ENCODE results near the gene PNPLA5. TPM values are rescaled to one million over a fixed set of nuclear protein-coding genes. Genes with fewer than 3 reads are reported as not detected.
A peak's percentile ranks its signal among the peaks of the same experiment; 100 is the strongest.
"Not testable (repeated sequence)": the region's sequence is repeated elsewhere in the genome, so short reads cannot be mapped to it uniquely, and the experiment has no call there.

The PNPLA5 gene
- total RNA-seq, 1 donor from 2014 or later, result not detected

DNA sequence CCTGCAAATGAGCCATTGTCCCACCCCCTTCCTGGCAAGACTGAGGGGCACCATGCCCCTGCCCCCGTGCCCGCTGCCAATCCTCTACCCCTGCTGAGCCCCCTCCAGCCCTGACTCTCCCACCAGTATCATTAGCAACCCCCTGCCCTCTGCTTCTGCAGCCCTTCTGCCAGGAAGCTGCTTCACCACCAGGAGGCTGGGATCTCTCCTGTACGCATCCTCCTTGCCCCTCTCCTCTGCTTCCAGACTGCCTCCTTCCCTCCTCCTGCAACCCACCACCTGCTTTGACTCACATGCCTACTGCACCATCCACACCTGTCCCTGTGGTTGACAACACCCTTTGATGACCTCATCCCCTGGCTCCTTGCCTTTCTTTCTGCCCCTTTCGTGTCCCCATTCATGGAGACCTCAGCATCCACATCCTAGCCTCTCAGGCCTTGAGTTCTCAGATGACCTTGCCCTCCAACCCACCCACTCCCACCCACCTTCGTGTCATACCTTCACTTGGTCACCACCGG, 18.4 kb upstream of the PNPLA5 start:
- Mint-ChIP-seq H3K9me3 (no peaks in the 10 kb centered on the region), H3K27ac (no peak overlapping the region), H3K36me3 (no peaks in the 10 kb centered on the region), H3K27me3 (peaks cover 47% of the 10 kb centered on the region), H3K4me3 (no peak overlapping the region), H3K4me1 (ENCODE audit: unreplicated experiment) (peaks cover 8% of the 10 kb centered on the region)
- DNase-seq (ENCODE audit: extremely low spot score, unreplicated experiment), result no peak
- TF ChIP-seq, protein P1, sequence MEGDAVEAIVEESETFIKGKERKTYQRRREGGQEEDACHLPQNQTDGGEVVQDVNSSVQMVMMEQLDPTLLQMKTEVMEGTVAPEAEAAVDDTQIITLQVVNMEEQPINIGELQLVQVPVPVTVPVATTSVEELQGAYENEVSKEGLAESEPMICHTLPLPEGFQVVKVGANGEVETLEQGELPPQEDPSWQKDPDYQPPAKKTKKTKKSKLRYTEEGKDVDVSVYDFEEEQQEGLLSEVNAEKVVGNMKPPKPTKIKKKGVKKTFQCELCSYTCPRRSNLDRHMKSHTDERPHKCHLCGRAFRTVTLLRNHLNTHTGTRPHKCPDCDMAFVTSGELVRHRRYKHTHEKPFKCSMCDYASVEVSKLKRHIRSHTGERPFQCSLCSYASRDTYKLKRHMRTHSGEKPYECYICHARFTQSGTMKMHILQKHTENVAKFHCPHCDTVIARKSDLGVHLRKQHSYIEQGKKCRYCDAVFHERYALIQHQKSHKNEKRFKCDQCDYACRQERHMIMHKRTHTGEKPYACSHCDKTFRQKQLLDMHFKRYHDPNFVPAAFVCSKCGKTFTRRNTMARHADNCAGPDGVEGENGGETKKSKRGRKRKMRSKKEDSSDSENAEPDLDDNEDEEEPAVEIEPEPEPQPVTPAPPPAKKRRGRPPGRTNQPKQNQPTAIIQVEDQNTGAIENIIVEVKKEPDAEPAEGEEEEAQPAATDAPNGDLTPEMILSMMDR (conservative IDR thresholded peaks at IDR 0.05), result no peak

DNA sequence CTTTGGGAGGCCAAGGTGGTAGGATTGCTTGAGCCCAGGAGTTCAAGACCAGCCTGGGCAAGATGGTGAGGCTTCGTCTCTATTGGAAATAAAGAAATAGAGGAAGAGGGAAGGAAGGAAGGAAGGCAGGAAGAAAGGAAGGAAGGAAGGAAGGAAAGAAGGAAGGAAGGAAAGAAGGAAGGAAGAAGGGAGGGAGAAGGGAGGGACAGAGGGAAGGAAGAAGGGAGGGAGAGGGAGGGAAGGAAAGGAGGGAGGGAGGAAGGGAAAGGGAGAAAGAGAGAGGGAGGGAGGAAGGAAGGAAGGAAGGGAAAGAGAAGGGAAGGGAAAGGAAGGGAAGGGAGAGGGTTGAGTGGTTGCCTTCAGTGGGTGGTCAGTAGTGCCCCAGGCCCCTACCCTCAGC, 17.9 kb upstream of the PNPLA5 start:
- Mint-ChIP-seq H3K27me3 (peaks cover 47% of the 10 kb centered on the region), H3K4me3 (no peak overlapping the region), H3K27ac (no peak overlapping the region), H3K36me3 (no peaks in the 10 kb centered on the region), H3K4me1 (ENCODE audit: unreplicated experiment) (peaks cover 8% of the 10 kb centered on the region), H3K9me3 (no peaks in the 10 kb centered on the region)
- TF ChIP-seq, protein P1 (conservative IDR thresholded peaks at IDR 0.05), result no peak
- no peak for DNase-seq (ENCODE audit: extremely low spot score, unreplicated experiment)

DNA sequence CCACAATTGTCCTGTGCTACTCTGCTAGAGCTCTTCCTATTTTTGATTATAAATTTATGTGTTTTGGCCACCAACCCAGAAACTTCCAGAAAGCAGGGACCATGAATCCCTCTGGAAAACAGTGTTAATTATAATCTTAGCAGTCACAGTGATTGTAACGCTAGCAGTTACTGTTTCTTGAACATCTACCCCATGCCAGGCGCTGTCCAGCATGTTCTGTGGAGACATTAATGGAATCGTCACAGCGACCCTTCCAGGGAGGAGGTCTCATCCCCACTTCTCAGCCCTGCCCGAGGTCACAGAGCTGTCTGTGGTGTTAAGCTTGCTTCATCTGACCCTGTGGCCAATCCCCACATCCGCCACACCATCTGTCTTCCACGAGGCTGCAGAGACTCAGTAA, 13.9 kb upstream of the PNPLA5 start:
- TF ChIP-seq, protein P1 (conservative IDR thresholded peaks at IDR 0.05), result no peak
- Mint-ChIP-seq H3K27ac (no peak overlapping the region), H3K36me3 (no peaks in the 10 kb centered on the region), H3K9me3 (no peaks in the 10 kb centered on the region), H3K27me3 (peaks cover 39% of the 10 kb centered on the region), H3K4me1 (ENCODE audit: unreplicated experiment) (no peaks in the 10 kb centered on the region), H3K4me3 (no peak overlapping the region)
- DNase-seq (ENCODE audit: extremely low spot score, unreplicated experiment), result no peak

DNA sequence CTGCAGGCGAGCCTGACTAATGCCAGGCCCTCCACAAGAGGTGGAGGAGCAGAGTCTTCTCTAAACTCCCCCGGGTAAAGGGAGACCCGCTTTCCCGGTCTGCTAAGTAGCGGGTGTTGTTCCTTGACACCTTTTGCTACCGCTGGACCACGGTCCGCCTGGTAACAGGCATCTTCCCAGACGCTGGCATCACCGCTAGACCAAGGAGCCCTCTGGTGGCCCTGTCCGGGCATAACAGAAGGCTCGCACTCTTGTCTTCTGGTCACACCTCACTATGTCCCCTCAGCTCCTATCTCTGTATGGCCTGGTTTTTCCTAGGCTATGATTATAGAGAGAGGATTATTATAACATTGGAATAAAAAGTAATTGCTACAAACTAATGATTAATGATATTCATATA, 12.6 kb upstream of the PNPLA5 start:
- TF ChIP-seq, protein P1 (conservative IDR thresholded peaks at IDR 0.05), result peak; percentile 64
- DNase-seq (ENCODE audit: extremely low spot score, unreplicated experiment); H3K36me3 Mint-ChIP-seq; H3K9me3 Mint-ChIP-seq; H3K4me3 Mint-ChIP-seq; H3K4me1 Mint-ChIP-seq (ENCODE audit: unreplicated experiment); H3K27ac Mint-ChIP-seq: not testable (repeated sequence)
- H3K27me3 Mint-ChIP-seq, result peaks cover 33% of the 10 kb centered on the region

DNA sequence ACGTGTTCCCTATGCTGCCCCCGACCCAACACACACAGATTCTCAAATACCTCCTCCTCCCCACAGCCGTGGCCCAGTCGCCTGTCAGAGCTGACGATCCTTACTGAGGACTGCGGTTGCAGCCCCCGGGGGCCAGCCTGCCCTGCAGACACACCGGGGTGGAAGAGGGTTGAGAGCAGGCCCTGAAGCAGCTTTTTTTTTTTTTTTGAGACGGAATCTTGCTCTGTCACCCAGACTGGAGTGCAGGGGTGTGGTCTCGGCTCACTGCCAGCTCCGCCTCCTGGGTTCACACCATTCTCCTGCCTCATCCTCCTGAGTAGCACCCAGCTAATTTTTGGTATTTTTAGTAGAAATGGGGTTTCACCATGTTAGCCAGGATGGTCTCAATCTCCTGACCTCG, 11.2 kb upstream of the PNPLA5 start:
- not testable (repeated sequence) for H3K4me3 Mint-ChIP-seq; H3K9me3 Mint-ChIP-seq; DNase-seq (ENCODE audit: extremely low spot score, unreplicated experiment); H3K4me1 Mint-ChIP-seq (ENCODE audit: unreplicated experiment); H3K36me3 Mint-ChIP-seq; H3K27ac Mint-ChIP-seq
- peaks cover 30% of the 10 kb centered on the region for H3K27me3 Mint-ChIP-seq

DNA sequence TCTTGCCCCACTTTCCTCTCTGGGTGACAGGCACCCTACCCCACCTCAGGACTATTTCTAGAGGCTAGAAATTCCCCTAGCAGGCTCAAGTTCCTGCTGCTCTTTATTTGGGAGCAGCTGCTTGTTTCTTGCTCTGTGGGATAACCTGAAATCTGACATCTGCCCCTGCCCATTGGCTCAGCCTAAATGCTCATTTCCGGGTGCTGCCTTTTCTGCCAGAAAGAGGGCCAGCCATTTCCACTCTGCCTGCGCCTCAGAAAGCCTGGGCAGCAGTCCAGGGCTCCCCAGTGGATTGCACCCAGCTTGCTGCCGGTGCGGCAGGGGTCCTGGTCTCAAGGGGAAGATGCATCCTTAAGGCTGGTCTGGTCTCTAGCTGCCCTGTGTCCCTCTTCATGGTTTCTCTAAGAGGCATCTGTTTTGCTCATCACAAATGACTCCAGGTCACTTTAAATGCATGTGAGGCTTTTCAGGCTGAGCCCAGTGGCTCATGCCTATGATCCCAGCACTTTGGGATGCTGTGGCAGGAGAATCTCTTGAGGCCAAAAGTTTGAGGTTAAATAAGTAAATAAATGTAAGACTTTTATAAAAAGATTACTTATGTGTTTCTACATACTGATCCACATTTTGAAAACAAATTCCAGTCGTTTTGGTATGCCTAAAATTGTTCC, 10.3 kb upstream of the PNPLA5 start:
- TF ChIP-seq, protein P1 (conservative IDR thresholded peaks at IDR 0.05), result no peak
- no peak for DNase-seq (ENCODE audit: extremely low spot score, unreplicated experiment)
- Mint-ChIP-seq H3K36me3 (no peaks in the 10 kb centered on the region), H3K27ac (no peak overlapping the region), H3K27me3 (peaks cover 29% of the 10 kb centered on the region), H3K4me3 (no peak overlapping the region), H3K9me3 (no peaks in the 10 kb centered on the region), H3K4me1 (ENCODE audit: unreplicated experiment) (no peaks in the 10 kb centered on the region)

All from type B pancreatic cell (in vitro differentiated cells).